GM12873 (cell line): ENCODE measurements around the gene EBF4.
A peak's percentile ranks its signal among the peaks of the same experiment; 100 is the strongest.

Source experiments
- CTCF ChIP-seq: IDR thresholded peaks from 2 replicates; pipeline ENCODE4 v1.5.1; 2012; ENCODE audit warnings: low read depth, mild to moderate bottlenecking, moderate library complexity, low read length, control low read depth; ENCODE audit not compliant: insufficient read depth; ENCODE audit errors: missing control alignments

Gene EBF4

GRCh38 chr20:2658414-2659354 is 33.9 kb upstream of the EBF4 start:
- TF ChIP-seq CTCF = no peak

- no peak for TF ChIP-seq CTCF
Observed at GRCh38 chr20:2659547-2659946, 33.0 kb upstream of the EBF4 start.

GRCh38 chr20:2663364-2663886 is 29.2 kb upstream of the EBF4 start:
- no peak for TF ChIP-seq CTCF

GRCh38 chr20:2663887-2664719 is 28.5 kb upstream of the EBF4 start, which contains the start of gene IDH3B:
Gene IDH3B, minus strand, starts transcription at chr20:2664216. Its CDS starts 28 bp downstream, at chr20:2664188.
- no peak for TF ChIP-seq CTCF

GRCh38 chr20:2671977-2672376 is 20.6 kb upstream of the EBF4 start:
- peak; percentile 45 for TF ChIP-seq CTCF

GRCh38 chr20:2672446-2672845 is 20.1 kb upstream of the EBF4 start:
- TF ChIP-seq CTCF = no peak

- no peak for TF ChIP-seq CTCF
Observed at GRCh38 chr20:2673453-2673852, 19.1 kb upstream of the EBF4 start.
